ENCODE measurements around the gene ABI3BP. TPM values are rescaled to one million over a fixed set of nuclear protein-coding genes. Genes with fewer than 3 reads are reported as not detected.

Gene ABI3BP
- polyA plus RNA-seq, 1 donor from 2014 or later: not detected

DNA sequence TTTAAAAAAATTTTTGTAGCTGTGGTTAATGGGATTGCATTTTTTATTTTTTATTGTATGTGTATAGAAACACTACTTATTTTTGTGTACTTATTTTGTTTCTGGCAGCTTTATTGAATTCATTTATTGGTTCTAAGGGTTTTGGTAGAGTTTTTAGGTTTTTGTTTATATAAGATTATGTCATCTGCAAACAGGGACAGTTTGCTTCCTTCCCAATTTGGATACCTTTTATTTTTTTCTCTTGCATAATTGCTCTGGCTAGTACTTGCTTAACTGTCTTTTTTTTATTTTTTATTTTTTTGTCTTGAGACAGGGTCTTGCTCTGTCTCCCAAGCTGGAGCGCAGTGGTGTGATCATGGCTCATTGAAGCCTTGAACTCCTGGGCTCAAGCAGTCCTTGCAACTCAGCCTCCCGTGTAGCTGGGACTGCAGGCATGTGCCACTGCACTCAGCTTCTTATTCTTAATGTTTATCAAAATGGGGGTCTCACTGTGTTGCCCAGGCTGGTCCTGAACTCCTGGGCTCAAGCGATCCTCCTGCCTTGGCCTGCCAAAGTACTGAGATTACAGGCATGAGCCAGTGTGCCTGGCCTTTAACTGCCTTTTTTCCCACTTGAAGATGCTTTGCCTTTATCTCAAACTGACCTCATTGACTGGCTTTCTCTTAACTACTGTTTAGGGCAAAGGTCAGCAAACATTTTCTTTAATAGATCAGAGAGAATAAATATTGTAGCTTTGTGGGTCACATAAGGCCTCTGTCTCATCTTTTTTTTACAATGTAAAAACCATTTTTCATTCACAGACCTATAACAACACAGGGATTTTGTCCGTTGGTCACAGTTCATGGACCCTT lies 275.4 kb downstream of the ABI3BP start:
- H3K27ac Mint-ChIP-seq: no peak overlapping the region
- H3K9me3 Mint-ChIP-seq: no peaks in the 10 kb centered on the region
- peaks cover 24 to 28% (median 25%) of the 10 kb centered on the region in 3 donors for H3K4me1 Mint-ChIP-seq
- H3K27me3 Mint-ChIP-seq: no peaks in the 10 kb centered on the region
- peak overlapping the region in 1 of 4 donors; percentile 32 for H3K4me3 Mint-ChIP-seq
- peaks cover 23% of the 10 kb centered on the region for H3K36me3 Mint-ChIP-seq

DNA sequence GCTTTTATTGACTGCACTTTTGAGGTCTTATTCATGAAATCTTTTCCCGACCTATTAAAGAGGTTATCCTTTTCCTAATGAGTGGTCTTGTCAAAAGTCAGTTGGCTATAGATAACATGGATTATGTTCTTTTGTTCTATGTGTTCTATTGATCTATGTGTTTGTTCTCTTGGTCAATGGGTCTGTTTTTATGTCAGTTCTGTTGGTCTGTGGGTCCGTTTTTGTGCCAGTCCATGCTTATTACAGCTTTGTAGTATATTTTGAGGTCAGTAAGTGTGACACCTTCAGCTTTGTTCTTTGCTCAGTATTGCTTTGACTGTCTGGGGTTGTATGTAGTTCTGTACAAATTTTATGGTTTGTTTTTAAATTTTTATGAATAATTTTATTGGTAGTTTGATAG lies 276.2 kb downstream of the ABI3BP start:
- H3K27ac Mint-ChIP-seq: no peak overlapping the region
- no peaks in the 10 kb centered on the region for H3K27me3 Mint-ChIP-seq
- no peak overlapping the region for H3K4me3 Mint-ChIP-seq
- H3K4me1 Mint-ChIP-seq: peaks cover 28 to 33% (median 32%) of the 10 kb centered on the region in 3 donors
- no peaks in the 10 kb centered on the region for H3K9me3 Mint-ChIP-seq
- peaks cover 19% of the 10 kb centered on the region for H3K36me3 Mint-ChIP-seq

DNA sequence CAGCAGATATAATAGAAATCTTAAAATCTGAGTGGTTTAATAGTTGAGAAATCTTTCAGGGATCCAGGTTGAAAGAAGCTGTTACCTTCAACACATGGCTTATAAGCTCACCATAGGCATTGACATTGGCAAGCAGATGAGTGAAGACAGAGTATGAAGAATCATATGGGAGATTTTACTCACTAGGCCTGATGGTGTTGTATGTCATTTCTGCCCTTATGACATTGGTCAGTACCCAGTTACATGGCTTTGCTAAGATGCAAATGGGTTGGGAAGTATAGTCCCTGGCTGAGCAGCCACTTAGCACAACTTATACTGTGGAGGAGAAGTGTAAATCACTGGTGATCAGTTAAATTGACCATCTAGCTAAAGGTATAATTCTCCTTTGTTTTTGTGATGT lies 278.0 kb downstream of the ABI3BP start:
- Mint-ChIP-seq H3K9me3 (no peaks in the 10 kb centered on the region), H3K36me3 (peaks cover 16% of the 10 kb centered on the region), H3K27ac (no peak overlapping the region)

GRCh38 chr3:100710261-100710968 lies 282.8 kb downstream of the ABI3BP start:
- Mint-ChIP-seq H3K9me3 (no peaks in the 10 kb centered on the region), H3K27me3 (peaks cover 6% of the 10 kb centered on the region), H3K36me3 (peaks cover 10% of the 10 kb centered on the region), H3K4me1 (peaks cover 30 to 39% (median 33%) of the 10 kb centered on the region in 3 donors), H3K27ac (peak overlapping the region; percentile 81 to 99 (median 95)), H3K4me3 (peak overlapping the region; percentile 82 to 97 (median 92))

More for the DNA sequence above, 278.0 kb downstream of the ABI3BP start:
- no peaks in the 10 kb centered on the region for H3K27me3 Mint-ChIP-seq
- H3K4me1 Mint-ChIP-seq: peaks cover 35 to 45% (median 40%) of the 10 kb centered on the region in 3 donors
- H3K4me3 Mint-ChIP-seq: no peak overlapping the region

- Mint-ChIP-seq H3K9me3 (no peaks in the 10 kb centered on the region), H3K27me3 (peaks cover 6% of the 10 kb centered on the region), H3K4me1 (peaks cover 25 to 35% (median 33%) of the 10 kb centered on the region in 3 donors), H3K36me3 (peaks cover 7% of the 10 kb centered on the region), H3K27ac (peak overlapping the region; percentile 81 to 99 (median 95)), H3K4me3 (peak overlapping the region; percentile 90 to 97 (median 92))
These were observed 283.4 kb downstream of the ABI3BP start for GRCh38 chr3:100709842-100710260.

- Mint-ChIP-seq H3K27me3 (peaks cover 6% of the 10 kb centered on the region), H3K9me3 (no peaks in the 10 kb centered on the region), H3K4me1 (peaks cover 24 to 33% (median 33%) of the 10 kb centered on the region in 3 donors), H3K36me3 (peaks cover 6% of the 10 kb centered on the region), H3K27ac (peak within 1 kb of the TSS; percentile 97 to 99 (median 98)), H3K4me3 (peak within 1 kb of the TSS; percentile 90 to 97 (median 94))
These were observed 284.0 kb downstream of the ABI3BP start, which contains the start of gene TFG for GRCh38 chr3:100708989-100709841. Gene TFG, plus strand, starts transcription at chr3:100709494. Its CDS starts 4,192 bp downstream, at chr3:100713686.

- H3K27ac Mint-ChIP-seq: peak overlapping the region; percentile 97 to 99 (median 98)
- peaks cover 6% of the 10 kb centered on the region for H3K27me3 Mint-ChIP-seq
- H3K4me1 Mint-ChIP-seq: peaks cover 24 to 33% (median 32%) of the 10 kb centered on the region in 3 donors
- H3K4me3 Mint-ChIP-seq: peak overlapping the region; percentile 90 to 97 (median 94)
- peaks cover 6% of the 10 kb centered on the region for H3K36me3 Mint-ChIP-seq
- no peaks in the 10 kb centered on the region for H3K9me3 Mint-ChIP-seq
These were observed 284.6 kb downstream of the ABI3BP start for GRCh38 chr3:100708644-100708988.

GRCh38 chr3:100706365-100706764 lies 286.9 kb downstream of the ABI3BP start:
- peaks cover 0 to 2% (median 0%) of the 10 kb centered on the region in 3 donors for H3K9me3 Mint-ChIP-seq
- H3K4me1 Mint-ChIP-seq: peaks cover 16 to 18% (median 17%) of the 10 kb centered on the region in 3 donors
- peak overlapping the region in 1 of 3 donors; percentile 21 for H3K27ac Mint-ChIP-seq
- H3K27me3 Mint-ChIP-seq: peaks cover 13% of the 10 kb centered on the region
- peaks cover 6% of the 10 kb centered on the region for H3K36me3 Mint-ChIP-seq
- peak overlapping the region in 1 of 4 donors; percentile 49 for H3K4me3 Mint-ChIP-seq

DNA sequence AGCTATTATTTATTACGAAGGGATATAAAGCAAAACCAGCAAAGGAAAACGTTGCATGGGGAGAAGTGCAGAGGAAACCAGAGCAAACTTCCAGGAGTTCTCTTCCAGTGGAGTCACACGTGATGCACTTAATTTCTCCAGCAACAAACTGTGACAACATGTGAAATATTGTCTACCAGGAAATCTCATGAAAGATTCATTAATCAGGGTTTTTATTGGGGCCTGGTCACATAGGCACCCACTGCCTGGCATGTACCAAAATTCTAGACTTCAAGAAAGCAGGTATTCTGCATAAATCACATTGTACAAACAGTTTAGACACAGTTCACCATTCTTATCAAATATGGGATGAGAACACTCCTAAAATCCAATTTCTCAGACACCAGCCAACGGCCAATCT lies 289.4 kb downstream of the ABI3BP start:
- Mint-ChIP-seq H3K27ac (no peak overlapping the region), H3K4me3 (no peak overlapping the region), H3K4me1 (peaks cover 4 to 5% (median 5%) of the 10 kb centered on the region in 3 donors), H3K36me3 (peaks cover 4% of the 10 kb centered on the region), H3K27me3 (peaks cover 18% of the 10 kb centered on the region), H3K9me3 (peaks cover 0 to 2% (median 2%) of the 10 kb centered on the region in 3 donors)

- Mint-ChIP-seq H3K27ac (no peak overlapping the region), H3K27me3 (peaks cover 24% of the 10 kb centered on the region), H3K9me3 (peaks cover 0 to 2% (median 2%) of the 10 kb centered on the region in 3 donors), H3K36me3 (peaks cover 3% of the 10 kb centered on the region), H3K4me1 (no peaks in the 10 kb centered on the region), H3K4me3 (no peak overlapping the region)
These were observed 290.3 kb downstream of the ABI3BP start for GRCh38 chr3:100702980-100703345.

- Mint-ChIP-seq H3K4me3 (no peak overlapping the region), H3K27me3 (peaks cover 26% of the 10 kb centered on the region), H3K4me1 (no peaks in the 10 kb centered on the region), H3K27ac (no peak overlapping the region), H3K36me3 (peaks cover 3% of the 10 kb centered on the region), H3K9me3 (peaks cover 0 to 2% (median 2%) of the 10 kb centered on the region in 3 donors)
These were observed 290.9 kb downstream of the ABI3BP start for GRCh38 chr3:100702082-100702979.

DNA sequence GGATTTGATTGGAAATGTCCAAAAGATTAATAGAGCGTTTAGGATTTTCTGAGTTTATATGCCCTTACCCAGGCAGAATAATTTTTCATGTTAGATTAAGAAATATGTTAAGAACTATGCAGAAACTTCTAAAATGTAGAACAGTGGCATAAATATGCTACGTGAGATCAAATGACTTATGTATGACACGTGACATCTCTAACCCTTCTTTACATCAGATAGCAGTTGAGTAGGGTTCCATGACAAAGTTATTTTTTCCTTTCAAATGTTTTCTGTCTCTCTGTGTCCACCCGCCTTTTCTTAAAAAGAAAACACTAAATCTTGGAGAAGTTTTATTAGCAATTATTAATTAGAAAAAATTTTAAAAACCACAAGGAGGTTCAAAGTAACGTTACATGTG lies 292.5 kb downstream of the ABI3BP start:
- Mint-ChIP-seq H3K36me3 (peaks cover 3% of the 10 kb centered on the region), H3K4me3 (no peak overlapping the region), H3K4me1 (no peaks in the 10 kb centered on the region), H3K27ac (no peak overlapping the region), H3K9me3 (peaks cover 0 to 2% (median 2%) of the 10 kb centered on the region in 3 donors), H3K27me3 (peaks cover 26% of the 10 kb centered on the region)

Measured in IgD-negative memory B cell (primary cell).